Jurkat, Clone E6-1 (cell line): ENCODE data around the gene LRFN3.
"Not testable (repeated sequence)": the region's sequence is repeated elsewhere in the genome, so short reads cannot be mapped to it uniquely, and the experiment has no call there.

Experiments
- DNase-seq: peaks from one replicate; pipeline ENCODE4 v3.0.0-alpha.2; 2011; ENCODE audit warnings: low read depth, low spot score
- H3K4me3 ChIP-seq: 2 replicates; pipeline ENCODE4 v1.5.1; 2011; ENCODE audit warnings: mild to moderate bottlenecking, low read length, control low read depth, moderate library complexity

The LRFN3 gene

DNA sequence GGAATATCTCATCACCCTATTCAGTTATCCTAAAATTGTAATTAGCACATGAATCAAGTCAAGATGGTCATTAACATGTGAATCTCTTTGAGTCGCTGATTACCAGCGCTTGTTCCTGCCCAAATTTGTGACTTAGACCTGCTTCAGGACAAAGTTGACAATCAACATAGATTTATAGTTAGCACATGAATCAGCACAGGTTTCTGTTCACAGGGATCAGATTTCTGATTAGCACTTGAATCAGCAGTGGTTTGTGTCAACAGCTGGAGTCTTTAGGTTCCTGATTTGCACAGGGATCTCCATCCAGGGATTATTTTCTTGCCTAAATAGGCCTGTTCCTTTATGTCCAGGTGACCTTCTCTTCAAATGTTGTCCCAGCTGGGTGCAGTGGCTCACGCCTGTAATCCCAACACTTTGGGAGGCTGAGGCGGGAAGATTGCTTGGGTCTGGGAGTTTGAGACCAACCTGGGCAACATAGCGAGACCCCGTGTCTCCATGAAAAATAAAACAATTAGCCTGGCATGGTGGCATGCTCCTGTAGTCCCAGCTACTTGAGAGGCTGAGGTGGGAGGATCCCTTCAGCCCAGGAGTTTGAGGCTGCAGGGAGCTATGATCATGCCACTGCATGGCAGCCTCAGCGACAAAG, 3.8 kb upstream of the LRFN3 start:
- H3K4me3 ChIP-seq = no peak overlapping the region

DNA sequence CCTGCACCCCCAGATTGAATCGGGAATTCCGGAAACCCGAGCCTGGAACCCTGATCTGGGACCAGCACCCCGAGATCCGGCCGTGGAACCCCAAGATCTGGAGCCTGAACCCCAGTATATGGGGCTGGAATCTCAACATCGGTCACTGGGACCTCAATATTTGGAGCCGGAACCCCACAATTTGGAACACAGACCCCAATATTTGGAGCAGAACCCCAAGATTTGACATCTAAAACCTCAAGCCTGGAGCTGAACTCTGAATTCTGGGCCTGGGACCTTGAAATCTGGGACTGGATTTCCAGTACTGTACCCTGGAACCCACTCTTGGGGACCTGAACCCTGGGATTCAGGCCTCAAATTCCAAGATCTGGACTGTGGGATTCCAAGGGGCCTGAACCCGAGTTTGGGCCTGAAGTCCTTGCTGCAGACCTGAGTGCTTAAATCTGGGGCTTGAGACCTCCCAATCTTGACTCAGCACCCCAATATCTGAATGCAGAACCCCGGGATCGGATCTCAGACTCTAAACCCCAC, 629 bp downstream of the LRFN3 start:
- no peak for DNase-seq
- H3K4me3 ChIP-seq = peak overlapping the region; percentile 70

More for the DNA sequence above, 3.8 kb upstream of the LRFN3 start:
- DNase-seq = no peak

DNA sequence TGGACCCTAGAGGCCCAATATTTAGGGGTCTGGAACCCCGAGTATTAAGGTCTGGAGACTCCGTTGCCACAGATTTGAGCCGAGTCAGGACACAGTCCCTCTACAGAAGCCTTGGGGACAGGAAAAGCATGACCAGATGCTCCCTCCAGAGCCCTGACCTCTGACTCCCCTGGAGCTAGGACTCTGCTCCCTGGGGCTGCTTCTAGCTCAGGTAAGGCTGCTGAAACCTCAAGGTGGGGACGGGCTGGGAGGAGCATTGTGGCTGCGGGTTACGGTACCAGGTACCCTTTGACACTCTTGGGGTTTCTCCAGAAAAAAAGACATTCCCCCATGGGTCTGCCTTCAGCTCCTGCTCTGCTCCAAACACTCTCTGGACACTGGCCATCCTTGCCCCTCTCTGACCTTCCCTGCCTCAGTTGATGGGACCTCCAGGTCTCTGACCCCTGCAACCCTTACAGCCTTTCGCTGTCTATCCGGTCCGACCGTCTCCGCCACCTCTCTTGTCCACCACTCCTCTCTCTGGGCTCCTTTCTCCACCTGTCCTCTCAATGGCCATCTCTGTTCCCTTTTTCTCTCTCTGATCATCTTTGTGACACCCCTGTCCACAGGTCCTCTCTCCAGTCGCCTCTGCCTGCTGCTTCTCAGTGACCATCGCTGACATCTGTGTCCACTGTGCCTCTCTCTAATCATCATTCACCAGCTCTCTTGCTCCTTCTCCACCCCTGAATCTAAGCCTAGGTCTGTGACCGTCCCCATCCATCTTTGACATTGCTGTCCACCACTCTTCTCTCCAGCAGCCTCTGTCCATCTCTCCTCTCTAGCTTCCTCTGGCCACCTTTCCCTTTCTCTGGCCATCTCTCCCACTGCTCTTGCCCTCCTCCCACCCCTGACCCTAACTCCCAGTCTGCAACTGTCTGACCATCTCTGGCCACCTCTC, 1.4 kb downstream of the LRFN3 start:
- peak overlapping the region; percentile 70 for H3K4me3 ChIP-seq
- DNase-seq = no peak

DNA sequence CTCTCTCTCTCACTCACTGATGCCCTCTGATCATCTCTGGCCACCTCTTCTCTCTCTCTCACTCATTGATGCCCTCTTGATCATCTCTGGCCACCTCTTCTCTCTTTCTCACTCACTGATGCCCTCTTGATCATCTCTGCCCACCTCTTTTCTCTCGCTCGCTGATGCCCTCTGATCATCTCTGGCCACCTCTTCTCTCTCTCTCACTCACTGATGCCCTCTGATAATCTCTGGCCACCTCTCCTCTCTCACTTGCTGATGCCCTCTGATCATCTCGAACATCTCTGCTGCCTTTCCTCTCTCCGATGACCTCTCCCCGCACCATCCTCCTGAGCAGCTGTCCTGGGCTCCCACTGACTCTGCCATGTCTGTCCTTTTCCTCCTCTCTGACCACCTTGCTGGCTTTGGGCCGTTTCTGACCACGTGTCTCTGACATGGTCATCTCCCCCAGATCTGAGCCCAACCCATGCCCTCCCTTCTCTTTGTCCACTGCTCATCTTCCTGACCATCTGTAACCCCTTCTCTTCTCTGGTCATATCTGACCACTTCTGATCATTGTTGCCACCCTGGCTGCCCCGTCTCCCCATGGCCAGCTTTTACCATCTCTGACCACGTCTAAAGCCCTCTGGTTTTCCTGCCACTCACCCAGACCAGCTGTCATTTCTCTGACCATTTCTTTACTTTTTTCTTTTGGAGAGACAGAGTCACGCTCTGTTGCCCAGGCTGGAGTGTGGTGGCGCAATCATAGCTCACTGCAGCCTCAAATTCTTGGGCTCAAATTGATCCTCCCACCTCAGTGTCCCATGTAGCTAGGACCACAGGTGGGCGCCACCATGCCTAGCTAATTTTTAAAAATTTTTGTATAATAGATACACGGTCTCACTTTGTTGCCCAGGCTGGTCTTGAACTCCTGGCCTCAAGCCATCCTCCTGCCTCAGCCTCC, 2.4 kb downstream of the LRFN3 start:
- DNase-seq = no peak
- H3K4me3 ChIP-seq = no peak overlapping the region

DNA sequence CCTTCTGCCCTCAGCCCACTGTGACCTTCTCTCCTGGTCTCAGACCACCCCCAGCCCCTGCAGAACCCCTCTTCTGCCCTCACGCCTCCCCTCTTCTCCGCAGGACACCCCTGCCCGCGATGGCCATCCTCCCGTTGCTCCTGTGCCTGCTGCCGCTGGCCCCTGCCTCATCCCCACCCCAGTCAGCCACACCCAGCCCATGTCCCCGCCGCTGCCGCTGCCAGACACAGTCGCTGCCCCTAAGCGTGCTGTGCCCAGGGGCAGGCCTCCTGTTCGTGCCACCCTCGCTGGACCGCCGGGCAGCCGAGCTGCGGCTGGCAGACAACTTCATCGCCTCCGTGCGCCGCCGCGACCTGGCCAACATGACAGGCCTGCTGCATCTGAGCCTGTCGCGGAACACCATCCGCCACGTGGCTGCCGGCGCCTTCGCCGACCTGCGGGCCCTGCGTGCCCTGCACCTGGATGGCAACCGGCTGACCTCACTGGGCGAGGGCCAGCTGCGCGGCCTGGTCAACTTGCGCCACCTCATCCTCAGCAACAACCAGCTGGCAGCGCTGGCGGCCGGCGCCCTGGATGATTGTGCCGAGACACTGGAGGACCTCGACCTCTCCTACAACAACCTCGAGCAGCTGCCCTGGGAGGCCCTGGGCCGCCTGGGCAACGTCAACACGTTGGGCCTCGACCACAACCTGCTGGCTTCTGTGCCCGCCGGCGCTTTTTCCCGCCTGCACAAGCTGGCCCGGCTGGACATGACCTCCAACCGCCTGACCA, 3.3 kb downstream of the LRFN3 start:
- DNase-seq = no peak
- no peak overlapping the region for H3K4me3 ChIP-seq

DNA sequence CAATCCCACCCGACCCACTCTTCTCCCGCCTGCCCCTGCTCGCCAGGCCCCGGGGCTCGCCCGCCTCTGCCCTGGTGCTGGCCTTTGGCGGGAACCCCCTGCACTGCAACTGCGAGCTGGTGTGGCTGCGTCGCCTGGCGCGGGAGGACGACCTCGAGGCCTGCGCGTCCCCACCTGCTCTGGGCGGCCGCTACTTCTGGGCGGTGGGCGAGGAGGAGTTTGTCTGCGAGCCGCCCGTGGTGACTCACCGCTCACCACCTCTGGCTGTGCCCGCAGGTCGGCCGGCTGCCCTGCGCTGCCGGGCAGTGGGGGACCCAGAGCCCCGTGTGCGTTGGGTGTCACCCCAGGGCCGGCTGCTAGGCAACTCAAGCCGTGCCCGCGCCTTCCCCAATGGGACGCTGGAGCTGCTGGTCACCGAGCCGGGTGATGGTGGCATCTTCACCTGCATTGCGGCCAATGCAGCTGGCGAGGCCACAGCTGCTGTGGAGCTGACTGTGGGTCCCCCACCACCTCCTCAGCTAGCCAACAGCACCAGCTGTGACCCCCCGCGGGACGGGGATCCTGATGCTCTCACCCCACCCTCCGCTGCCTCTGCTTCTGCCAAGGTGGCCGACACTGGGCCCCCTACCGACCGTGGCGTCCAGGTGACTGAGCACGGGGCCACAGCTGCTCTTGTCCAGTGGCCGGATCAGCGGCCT, 4.1 kb downstream of the LRFN3 start:
- DNase-seq = no peak
- no peak overlapping the region for H3K4me3 ChIP-seq

DNA sequence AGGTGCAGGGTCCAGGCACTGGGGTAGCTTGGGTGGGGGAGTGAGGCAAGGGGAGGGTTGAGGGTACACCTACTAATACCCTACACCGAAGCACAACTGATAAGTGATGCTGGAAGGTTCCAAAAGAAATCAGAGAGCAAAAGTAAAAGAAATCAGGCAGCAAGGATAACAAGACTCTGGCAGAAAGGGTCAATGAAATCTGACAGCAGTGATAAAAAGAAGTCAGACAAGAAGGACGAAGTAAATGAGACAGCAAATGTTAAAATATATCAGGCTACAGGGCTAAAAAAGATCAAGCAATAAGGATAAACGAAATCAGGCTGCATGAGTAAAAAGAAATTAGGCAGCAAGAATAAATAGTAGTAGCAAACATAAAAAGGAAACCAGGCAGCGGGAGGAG, 4.7 kb downstream of the LRFN3 start:
- no peak for DNase-seq
- no peak overlapping the region for H3K4me3 ChIP-seq

DNA sequence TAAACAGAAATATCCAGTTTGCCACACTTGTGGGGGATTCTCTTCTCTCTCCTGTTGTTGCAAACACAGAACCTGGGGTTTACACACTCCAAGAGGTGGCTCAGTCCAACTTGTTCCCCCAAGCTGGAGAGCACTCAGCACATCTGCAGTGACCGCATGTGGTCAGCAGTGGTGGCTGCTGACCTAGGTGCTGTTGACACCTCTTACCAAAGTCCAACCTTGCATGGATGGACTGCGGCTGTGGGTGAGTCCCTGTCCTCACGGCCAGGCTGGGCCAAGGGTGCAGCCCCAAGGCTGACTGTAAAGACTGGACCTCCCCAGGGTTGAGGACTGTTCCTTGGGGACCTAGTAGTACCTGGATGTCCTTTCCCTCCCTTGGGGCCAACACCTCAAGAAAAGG, 6.1 kb downstream of the LRFN3 start:
- H3K4me3 ChIP-seq = no peak overlapping the region
- DNase-seq = no peak

DNA sequence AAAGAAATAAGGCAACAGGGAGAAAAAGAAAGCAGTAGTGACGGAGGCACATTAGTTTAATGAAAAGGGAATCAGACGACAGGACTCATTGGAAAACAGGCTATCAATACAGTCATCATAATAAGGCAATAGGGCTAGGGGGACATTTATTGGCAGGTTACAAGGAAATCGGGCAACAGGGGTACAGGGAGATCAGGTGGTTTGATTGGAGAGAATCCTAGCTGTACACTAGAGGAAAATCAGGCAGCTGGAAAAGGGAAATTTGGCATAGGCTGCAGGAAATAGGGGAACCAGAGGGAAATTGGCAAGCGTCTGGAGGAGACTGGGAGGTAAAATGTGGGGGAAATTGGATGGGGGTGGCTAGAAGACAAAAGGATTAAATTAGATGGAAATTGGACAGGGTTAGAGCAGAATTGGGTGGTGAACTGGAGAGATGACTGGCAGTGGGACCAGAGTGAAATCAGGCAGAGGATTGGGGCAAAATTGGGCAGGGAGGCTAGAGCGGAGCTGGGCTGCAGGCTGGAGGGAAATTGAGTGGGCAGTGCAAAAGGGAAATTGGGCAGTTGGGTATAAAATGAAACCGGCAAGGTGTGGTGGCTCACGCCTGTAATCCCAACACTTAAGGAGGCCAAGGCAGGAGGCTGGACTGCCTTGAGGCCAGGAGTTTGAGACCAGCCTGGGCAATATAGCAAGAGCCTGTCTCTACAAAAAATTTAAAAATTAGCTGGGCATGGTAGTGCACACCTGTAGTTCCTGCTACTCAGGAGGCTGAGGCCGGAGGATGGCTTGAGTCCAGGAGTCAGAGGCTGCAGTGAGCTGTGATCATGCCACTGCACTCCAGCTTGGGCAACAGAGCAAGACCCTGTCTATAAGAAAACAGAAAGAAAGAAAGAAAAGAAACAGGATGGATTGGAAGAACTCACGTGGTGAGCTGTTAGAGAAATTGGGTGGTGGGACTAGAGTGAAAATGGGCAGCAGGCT, 7.4 kb downstream of the LRFN3 start:
- no peak overlapping the region for H3K4me3 ChIP-seq
- DNase-seq = no peak

DNA sequence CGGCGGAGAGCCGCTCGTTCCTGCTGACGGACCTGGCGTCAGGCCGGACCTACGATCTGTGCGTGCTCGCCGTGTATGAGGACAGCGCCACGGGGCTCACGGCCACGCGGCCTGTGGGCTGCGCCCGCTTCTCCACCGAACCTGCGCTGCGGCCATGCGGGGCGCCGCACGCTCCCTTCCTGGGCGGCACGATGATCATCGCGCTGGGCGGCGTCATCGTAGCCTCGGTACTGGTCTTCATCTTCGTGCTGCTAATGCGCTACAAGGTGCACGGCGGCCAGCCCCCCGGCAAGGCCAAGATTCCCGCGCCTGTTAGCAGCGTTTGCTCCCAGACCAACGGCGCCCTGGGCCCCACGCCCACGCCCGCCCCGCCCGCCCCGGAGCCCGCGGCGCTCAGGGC, 8.4 kb downstream of the LRFN3 start:
- no peak overlapping the region for H3K4me3 ChIP-seq
- DNase-seq = no peak

DNA sequence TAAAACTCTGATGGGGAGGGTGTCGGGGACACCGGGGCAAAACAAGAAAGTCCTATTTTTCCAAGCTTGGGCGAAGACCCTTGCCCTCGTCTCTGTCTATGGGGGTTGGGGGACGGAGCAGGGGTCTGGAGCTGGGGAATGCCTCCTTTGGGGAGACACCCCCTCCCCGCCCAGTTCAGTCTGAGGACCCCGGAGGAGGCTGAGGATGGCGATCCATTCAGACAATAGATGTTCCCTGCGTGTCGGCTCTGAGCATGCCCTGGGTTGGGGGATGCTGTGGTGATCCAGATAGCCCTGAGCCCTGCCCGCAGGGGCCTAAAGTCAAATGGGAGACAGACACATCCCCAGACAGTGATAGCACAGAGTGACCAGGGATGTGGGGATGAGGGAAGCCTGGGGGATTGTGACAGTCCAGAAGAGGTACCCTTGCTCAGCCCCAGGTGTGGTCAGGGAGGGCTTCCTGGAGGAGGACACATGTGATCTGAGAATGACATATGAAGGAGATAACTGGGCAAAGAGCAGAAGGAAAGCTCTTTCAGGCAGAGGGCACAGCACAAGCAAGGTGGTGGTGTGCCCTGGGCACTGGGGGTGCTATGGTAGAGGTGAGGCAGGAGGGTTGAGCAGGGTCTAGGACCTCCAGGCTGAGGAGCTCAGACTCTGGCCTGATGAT, 9.1 kb downstream of the LRFN3 start:
- H3K4me3 ChIP-seq = no peak overlapping the region
- no peak for DNase-seq

DNA sequence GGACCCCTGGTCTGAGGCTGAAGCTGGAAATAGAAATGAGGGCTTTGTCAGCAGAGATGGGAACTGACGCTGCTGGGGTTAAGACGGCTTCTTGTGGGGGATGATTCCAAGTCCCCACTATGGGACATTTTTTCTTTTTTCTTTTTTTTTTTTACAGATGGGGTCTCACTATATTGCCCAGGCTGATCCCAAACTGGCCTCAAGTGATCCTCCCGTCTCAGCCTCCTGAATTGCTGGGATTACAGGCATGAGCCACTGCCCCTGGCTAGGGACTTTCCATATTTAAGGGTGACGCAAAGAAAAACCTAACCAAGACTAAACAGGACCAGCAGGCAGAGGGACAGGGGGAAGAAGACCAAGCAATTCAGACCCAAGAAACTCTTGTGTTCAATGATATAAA, 10.0 kb downstream of the LRFN3 start:
- H3K4me3 ChIP-seq = no peak overlapping the region
- DNase-seq = no peak

DNA sequence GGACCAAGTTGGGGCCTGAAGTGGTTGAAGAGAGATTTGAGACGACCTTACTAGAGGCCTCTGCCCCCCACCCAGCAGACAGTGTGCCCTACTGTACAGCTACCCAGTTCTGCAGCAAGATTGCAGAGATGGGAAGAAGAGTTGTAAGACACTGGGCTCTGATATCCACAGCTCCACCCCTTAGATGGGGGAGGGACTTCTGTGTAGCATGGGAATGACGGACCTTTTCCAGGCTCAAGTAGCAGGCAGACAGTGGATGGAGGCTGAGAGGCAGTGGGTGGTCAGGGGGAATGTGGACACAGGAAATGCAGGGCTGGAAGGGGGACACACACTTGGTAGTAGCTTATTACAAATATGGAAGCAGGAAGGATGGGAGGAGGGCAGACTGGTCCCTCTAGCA, 13.0 kb downstream of the LRFN3 start:
- DNase-seq = no peak
- H3K4me3 ChIP-seq = no peak overlapping the region

DNA sequence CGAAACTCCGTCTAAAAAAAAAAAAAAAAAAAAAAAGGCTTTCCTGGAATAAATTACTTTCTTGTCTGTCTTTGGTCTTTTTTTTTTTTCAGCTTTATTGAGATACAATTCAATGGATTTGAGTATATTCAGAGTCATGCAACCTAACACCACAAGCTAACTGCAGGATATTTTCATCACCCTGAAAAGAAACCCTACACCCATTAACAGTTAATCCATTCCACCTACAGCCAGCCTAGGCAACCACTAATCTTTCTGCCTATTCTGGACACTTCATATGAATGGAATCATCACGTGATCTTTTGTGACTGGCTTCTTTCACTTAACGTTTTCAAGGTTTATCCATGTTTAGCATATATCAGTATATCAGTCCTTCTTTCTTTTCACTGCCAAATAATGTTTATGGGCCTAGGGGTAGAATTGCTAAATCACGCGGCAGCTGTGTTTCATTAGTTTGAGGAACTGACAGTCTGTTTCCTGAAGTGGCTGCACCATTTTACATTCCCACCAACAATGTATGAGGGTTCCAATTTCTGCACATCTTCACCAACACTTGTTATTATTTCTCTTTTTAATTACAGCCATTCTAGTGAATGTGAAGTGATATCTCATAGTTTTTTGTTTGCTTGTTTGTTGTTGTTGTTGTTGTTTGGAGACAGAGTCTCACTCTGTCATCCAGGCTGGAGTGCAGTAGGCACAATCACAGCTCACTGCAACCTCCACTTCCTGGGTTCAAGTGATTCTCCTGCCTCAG, 19.9 kb downstream of the LRFN3 start:
- no peak for DNase-seq
- H3K4me3 ChIP-seq = no peak overlapping the region

DNA sequence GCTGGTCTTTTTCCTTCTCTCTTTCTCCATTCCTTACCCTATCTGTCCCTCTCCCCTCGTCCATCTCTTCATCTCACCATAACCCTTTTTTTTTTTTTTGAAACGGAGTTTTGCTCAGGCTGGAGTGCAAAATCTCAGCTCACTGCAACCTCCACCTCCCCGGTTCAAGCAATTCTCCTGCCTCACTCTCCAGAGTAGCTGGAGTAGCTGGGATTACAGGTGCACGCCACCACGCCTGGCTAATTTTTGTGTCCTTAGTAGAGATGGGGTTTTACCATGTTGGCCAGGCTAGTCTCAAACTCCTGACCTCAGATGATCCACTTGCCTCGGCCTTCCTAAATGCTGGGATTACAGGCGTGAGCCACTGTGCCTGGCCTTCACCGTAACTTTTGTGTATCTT, 21.2 kb downstream of the LRFN3 start:
- not testable (repeated sequence) for DNase-seq, H3K4me3 ChIP-seq

DNA sequence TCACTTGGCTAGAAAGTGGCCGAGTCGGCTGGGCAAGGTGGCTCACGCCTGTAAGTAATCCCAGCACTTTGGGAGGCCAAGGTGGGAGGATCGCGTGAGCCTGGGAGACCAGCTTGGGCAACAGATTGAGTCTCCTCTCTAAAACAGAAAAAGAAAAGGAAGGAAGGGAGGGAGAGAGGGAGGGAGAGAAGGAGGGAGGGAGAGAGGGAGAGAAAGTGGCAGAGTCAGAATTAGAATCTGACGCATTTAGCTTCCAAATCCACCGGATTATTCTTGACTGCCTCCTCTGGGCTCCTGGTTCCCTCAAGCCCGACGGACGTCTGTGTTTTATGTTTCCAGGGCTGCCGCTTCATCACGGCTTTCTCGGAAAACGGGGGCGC, 22.5 kb downstream of the LRFN3 start:
- no peak for DNase-seq
- H3K4me3 ChIP-seq = no peak overlapping the region
